OCI-LY7 (cell line): Measurements from ENCODE around the gene RNF20.

Experiments
- EZH2phosphoT487 ChIP-seq: fragments of 200-600 bp; sonication (generic); IDR thresholded peaks from 2 replicates; pipeline ENCODE4 v1.6.1; 2018; ENCODE audit warnings: low read depth, borderline replicate concordance, mild to moderate bottlenecking, mixed run types, antibody characterized with exemption, low read length, moderate library complexity, mixed read lengths
- TF ChIP-seq, protein P1 (sequence below): fragments of 200-600 bp; sonication (generic); conservative IDR thresholded peaks from 2 replicates; pipeline ENCODE4 v1.5.1; 2014; ENCODE audit warnings: mild to moderate bottlenecking, antibody characterized with exemption, low read length, moderate library complexity, mixed read lengths

DNA sequence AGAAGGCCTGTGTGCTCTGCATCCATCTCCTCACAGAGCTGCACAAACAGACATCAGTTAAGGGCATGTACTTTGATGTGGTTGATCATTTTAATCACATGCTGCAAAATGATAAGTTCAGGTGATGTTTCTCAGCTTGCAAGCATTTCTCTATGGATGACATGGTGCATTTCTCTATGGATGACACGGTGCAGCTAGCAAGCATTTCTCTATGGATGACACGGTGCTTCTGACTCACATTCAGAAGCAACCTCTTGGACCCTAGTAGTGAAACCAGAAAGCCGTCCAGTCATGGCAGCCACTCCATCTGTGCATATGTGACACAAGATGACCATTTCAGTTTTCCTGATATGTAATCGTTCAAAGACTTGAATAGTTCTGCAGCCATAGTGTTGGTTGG is 24.1 kb upstream of the RNF20 start:
- TF ChIP-seq, protein P1, sequence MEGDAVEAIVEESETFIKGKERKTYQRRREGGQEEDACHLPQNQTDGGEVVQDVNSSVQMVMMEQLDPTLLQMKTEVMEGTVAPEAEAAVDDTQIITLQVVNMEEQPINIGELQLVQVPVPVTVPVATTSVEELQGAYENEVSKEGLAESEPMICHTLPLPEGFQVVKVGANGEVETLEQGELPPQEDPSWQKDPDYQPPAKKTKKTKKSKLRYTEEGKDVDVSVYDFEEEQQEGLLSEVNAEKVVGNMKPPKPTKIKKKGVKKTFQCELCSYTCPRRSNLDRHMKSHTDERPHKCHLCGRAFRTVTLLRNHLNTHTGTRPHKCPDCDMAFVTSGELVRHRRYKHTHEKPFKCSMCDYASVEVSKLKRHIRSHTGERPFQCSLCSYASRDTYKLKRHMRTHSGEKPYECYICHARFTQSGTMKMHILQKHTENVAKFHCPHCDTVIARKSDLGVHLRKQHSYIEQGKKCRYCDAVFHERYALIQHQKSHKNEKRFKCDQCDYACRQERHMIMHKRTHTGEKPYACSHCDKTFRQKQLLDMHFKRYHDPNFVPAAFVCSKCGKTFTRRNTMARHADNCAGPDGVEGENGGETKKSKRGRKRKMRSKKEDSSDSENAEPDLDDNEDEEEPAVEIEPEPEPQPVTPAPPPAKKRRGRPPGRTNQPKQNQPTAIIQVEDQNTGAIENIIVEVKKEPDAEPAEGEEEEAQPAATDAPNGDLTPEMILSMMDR, result no peak
- TF ChIP-seq EZH2phosphoT487, result no peak
